ENCODE data around the gene MCM9. TPM values are rescaled to one million over a fixed set of nuclear protein-coding genes. Genes with fewer than 3 reads are reported as not detected.
A peak's percentile ranks its signal among the peaks of the same experiment; 100 is the strongest.

Gene MCM9
- total RNA-seq, 1 donor from 2014 or later = 5.5 TPM

- Histone ChIP-seq H3K9me3 (replicated peaks) (no peaks in the 10 kb centered on the region), H3K4me1 (peaks cover 4% of the 10 kb centered on the region), H3K27me3 (ENCODE audit: low read depth) (no peaks in the 10 kb centered on the region), H3K4me3 (no peak overlapping the region), H3K27ac (replicated peaks) (no peak overlapping the region), H3K36me3 (no peaks in the 10 kb centered on the region)
- no peak for DNase-seq
- intact Hi-C loops (cut with micrococcal nuclease) = loop anchor here (5.0 kb wide), 1 partner anchor 146 kb away; no protein-coding TSS in a partner anchor
- no peak for TF ChIP-seq CTCF (IDR thresholded peaks at IDR 0.05; ENCODE audit: borderline replicate concordance)
Measured at GRCh38 chr6:118965843-118966370, 30.9 kb upstream of the MCM9 start.

- Histone ChIP-seq H3K27ac (replicated peaks) (no peak overlapping the region), H3K27me3 (ENCODE audit: low read depth) (no peaks in the 10 kb centered on the region), H3K9me3 (replicated peaks) (no peaks in the 10 kb centered on the region), H3K36me3 (no peaks in the 10 kb centered on the region), H3K4me1 (peaks cover 4% of the 10 kb centered on the region), H3K4me3 (no peak overlapping the region)
- intact Hi-C loops (cut with micrococcal nuclease) = loop anchor here (5.0 kb wide), 1 partner anchor 147 kb away; no protein-coding TSS in a partner anchor
- no peak for DNase-seq
- TF ChIP-seq CTCF (IDR thresholded peaks at IDR 0.05; ENCODE audit: borderline replicate concordance) = no peak
Measured at GRCh38 chr6:118965371-118965770, 30.4 kb upstream of the MCM9 start.

GRCh38 chr6:118963003-118963402 lies 28.0 kb upstream of the MCM9 start:
- no peaks in the 10 kb centered on the region for H3K27me3 ChIP-seq (ENCODE audit: low read depth)
- H3K9me3 ChIP-seq (replicated peaks) = no peaks in the 10 kb centered on the region
- H3K4me1 ChIP-seq = peaks cover 4% of the 10 kb centered on the region
- no peak overlapping the region for H3K27ac ChIP-seq (replicated peaks)
- H3K4me3 ChIP-seq = no peak overlapping the region
- H3K36me3 ChIP-seq = no peaks in the 10 kb centered on the region
- peak; percentile 49 for TF ChIP-seq CTCF (IDR thresholded peaks at IDR 0.05; ENCODE audit: borderline replicate concordance)
- no peak for DNase-seq
- intact Hi-C loops (cut with micrococcal nuclease) = no loop called here

- Histone ChIP-seq H3K36me3 (no peaks in the 10 kb centered on the region), H3K4me3 (no peak overlapping the region), H3K4me1 (peaks cover 4% of the 10 kb centered on the region), H3K27me3 (ENCODE audit: low read depth) (no peaks in the 10 kb centered on the region), H3K9me3 (replicated peaks) (no peaks in the 10 kb centered on the region), H3K27ac (replicated peaks) (no peak overlapping the region)
- TF ChIP-seq CTCF (IDR thresholded peaks at IDR 0.05; ENCODE audit: borderline replicate concordance) = no peak
- no peak for DNase-seq
- intact Hi-C loops (cut with micrococcal nuclease) = no loop called here
Measured at GRCh38 chr6:118959903-118960302, 24.9 kb upstream of the MCM9 start.

GRCh38 chr6:118953391-118953790 lies 18.4 kb upstream of the MCM9 start:
- no peak overlapping the region for H3K27ac ChIP-seq (replicated peaks)
- intact Hi-C loops (cut with micrococcal nuclease) = no loop called here
- H3K4me3 ChIP-seq = no peak overlapping the region
- H3K4me1 ChIP-seq = no peaks in the 10 kb centered on the region
- no peak for TF ChIP-seq CTCF (IDR thresholded peaks at IDR 0.05; ENCODE audit: borderline replicate concordance)
- no peak for DNase-seq
- H3K36me3 ChIP-seq = no peaks in the 10 kb centered on the region
- peaks cover 15% of the 10 kb centered on the region for H3K9me3 ChIP-seq (replicated peaks)
- H3K27me3 ChIP-seq (ENCODE audit: low read depth) = no peaks in the 10 kb centered on the region

All from left ventricle myocardium inferior (tissue), 1 donor.